ENCODE measurements around the gene MICAL1.
A peak's percentile ranks its signal among the peaks of the same experiment; 100 is the strongest.
"Not testable (repeated sequence)": the region's sequence is repeated elsewhere in the genome, so short reads cannot be mapped to it uniquely, and the experiment has no call there.

MICAL1 gene

GRCh38 chr6:109475625-109476024, 20.1 kb upstream of the MICAL1 start:
- no peak for DNase-seq (ENCODE audit: low read depth)

GRCh38 chr6:109474995-109475394, 19.4 kb upstream of the MICAL1 start:
- no peak for DNase-seq (ENCODE audit: low read depth)

- no peak for DNase-seq (ENCODE audit: low read depth)
Observed at GRCh38 chr6:109473120-109473519, 17.5 kb upstream of the MICAL1 start.

- no peak for DNase-seq (ENCODE audit: low read depth)
Observed at GRCh38 chr6:109472132-109472995, 16.8 kb upstream of the MICAL1 start.

DNA sequence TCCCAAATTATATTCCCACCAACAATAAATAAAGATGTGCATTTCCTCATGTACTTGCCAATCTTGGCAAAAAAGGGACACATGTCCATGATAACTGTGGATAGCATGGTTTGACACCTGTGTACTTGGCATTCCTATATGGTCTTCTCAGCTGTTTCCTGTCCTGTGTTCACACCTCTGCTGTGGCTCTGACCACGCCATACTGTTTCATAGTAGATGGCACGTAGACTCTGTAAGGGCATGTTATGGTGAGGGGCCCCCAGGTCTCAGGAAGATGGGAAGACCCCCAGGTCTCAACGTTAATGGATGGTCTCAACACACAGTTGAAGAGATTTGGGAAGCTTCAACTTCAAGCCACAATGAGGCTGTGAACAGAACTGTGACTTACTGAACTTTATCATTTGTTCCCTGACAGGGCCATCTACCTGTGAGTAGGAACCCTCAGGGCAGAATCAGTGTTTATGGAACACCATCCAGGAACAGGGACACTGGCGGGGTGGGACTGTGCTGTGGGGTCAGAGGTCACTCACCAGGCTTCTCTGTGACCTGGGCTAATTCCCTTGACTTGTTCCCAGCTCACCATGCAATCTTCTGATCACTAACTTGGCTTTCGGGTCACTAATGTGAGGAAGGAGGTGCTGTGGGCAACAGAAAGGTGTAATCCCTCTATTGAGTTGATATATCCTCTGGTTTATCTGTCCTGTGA, 15.7 kb upstream of the MICAL1 start:
- DNase-seq (ENCODE audit: low read depth): no peak

DNA sequence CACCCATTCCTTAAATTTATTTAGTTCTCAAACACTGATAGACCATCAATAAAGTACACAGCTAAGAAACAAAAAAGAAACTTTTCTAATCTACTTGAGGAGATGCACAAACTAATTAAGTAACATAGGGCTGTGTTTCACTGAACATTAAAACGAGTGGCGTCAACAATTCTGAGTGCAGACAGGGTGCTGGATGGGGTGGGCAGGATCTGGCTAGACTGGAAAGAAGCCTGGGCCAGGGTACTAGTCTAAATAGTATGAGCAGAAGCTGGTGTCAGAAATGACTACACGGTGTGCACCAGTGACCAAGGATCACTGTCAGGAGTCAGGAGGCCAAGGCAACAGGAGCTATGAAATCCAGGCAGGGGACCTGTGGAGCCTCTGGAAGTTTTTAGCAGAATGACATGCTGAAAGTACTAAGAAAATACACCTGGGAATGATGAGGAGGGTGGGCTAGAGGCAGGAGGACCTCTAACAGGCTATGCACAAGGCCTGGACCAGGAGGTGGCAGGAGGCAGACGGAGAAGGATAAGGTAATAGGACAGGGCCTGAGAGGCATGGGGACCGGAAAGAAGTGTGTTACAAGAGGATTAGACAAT, 14.1 kb upstream of the MICAL1 start:
- DNase-seq (ENCODE audit: low read depth): no peak

DNA sequence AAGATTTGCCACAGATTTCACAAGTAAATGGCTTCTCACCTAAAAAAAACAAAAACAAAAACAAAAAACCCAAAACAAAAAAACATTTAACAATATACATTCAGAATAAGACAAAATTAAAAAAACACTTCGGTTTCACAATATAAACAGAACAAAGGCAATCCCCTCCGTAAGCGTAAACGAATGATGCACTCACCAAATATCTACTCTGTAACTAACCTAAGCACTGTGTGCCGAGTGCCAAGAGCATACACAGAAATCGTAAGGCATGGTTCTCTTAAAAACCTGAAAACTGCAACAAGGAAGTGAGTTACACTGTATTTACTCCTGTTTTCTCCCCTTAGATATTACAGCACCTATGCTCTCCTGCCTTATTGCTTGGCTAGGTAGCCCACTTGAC, 12.1 kb upstream of the MICAL1 start:
- no peak for DNase-seq (ENCODE audit: low read depth)

DNA sequence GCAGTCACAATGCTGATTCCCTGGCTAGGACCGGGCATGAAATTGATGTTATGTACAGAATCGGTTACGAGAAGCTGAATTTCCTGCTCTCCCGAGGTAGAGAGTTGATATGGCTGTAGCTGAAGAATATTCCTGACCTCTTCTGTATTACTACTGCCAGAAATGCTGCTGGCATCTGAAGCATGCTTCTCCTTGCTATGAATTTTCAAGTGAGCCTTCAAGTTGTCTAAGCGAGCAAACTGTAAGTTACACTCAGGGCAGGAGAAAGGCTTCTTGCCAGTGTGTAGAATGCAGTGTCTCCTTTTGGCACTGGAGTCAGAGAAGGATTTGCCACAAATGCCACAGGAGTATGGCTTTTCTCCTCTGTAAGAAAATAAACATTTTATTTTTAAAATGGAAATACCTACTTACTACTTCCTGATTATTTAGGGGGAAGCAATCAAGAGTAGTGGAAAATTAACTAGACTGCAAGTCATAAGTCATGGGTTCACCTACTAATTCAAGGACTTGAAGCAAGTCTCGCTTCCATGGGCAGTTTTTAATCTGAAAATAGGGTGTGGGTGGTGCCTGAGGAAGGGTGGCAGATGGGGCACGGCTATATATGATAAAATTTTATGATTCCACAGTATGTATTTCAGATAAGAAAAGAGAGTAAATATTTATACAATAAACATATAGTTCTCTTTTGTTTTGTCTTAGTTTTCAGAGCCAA, 10.8 kb upstream of the MICAL1 start:
- DNase-seq (ENCODE audit: low read depth): no peak

DNA sequence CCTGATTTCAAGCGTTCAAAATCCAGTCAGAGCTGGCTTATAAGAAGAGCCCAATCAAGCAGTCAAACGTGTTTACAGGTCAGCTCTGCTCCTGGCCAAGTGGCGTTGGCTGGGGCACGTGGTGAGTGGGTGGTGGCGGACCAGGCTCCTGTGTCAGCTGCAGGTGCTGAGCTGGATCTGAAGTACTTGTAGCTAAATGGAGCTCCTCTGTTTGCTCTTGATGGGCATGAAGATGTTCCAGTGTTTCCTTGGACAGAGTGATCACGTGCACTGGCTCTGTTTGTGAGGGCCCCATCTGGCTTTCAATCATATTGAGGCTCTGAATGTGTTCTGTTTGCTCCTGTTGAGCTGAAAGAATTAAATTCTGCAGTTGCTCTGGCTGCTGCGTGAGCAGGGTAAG, 10.2 kb upstream of the MICAL1 start:
- no peak for DNase-seq (ENCODE audit: low read depth)

GRCh38 chr6:109461733-109462526, 6.4 kb upstream of the MICAL1 start:
- no peak for DNase-seq (ENCODE audit: low read depth)

- DNase-seq (ENCODE audit: low read depth): not testable (repeated sequence)
Observed at GRCh38 chr6:109461205-109461604, 5.6 kb upstream of the MICAL1 start.

GRCh38 chr6:109460161-109460829, 4.7 kb upstream of the MICAL1 start:
- DNase-seq (ENCODE audit: low read depth): no peak

- DNase-seq (ENCODE audit: low read depth): no peak
Observed at GRCh38 chr6:109458774-109459531, 3.4 kb upstream of the MICAL1 start.

DNA sequence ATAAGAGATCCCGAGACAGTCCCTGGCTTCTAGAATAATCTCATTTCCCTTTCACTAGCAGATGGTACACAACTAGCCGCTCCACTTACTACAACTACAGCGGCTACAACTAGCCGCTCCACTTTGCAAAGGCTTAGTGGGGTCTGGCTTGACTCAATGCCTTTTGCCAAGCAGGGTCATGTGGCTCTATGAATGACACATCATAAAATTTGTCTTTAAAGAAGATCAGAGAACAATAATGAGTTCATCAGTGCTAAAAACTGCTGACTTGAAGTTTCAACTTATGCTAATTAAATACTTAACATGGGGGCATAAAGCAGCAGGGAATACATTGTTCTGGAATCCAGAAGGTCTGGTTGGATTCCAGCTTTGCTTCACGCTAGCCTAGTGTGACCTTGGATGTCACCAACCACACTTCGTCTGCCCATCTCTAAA, 2.0 kb upstream of the MICAL1 start:
- DNase-seq (ENCODE audit: low read depth): no peak

DNA sequence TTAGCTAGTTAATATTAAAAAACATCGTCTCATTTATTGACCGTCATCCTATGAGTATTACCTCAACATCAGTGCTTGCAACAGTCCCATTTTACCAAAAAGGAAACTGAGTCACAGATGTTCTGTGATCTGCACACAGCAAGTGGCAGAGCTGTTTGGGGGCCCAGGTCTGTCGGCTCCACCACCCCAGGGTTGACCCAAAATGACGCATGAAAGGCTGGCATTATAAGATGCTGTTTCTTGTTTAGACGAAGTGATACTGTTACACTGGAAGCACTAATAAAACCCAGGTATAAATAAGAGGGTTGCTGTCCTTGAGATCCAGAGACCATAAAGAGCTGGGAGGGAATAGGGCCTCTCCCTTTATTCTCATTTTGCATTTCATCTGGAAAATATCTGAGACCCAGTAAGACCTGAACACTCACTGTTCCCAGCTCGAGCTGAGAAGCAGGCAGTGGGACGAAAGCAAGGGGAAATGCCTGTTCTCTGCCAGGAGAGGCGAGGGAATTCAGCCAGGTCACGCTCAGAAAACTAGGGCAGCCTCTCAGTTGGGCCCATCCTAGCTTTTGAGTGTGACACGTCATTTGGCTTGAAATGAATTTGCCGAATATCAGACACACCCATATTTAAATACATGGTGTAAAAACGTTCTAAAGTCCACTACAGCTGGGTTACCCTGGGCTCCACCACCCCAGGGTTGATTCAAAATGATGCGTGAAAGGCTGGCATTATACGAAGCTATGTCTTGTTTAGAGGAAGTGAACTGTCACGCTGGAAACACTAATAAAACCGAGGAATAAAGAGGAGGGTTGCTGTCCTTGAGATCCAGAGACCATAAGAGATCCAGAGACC, 1.4 kb upstream of the MICAL1 start:
- DNase-seq (ENCODE audit: low read depth): peak; percentile 81

DNA sequence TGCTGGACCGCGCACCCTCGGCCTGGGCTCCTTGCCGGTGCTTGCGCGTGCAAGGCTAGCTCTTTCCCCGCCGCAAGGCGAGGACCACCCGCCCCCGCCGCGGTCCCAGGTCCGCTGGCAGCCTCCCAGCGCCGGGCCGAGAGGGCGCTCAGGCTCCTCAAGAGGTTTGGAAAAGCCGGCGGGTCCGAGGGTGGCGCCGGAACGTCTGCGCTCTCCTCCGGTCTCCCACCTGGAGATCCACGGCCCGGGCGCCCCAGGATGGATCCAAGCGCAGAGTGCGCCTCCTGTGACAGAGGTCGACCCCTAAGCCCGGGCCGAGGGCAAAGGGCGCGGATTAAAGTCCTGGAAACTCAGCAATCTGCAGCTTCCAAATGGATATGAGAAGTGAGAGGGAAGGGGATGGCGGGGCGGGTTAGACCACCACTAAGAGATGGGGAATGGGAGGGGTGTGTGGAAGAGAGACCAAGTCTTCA, 575 bp upstream of the MICAL1 start:
- DNase-seq (ENCODE audit: low read depth): no peak

DNA sequence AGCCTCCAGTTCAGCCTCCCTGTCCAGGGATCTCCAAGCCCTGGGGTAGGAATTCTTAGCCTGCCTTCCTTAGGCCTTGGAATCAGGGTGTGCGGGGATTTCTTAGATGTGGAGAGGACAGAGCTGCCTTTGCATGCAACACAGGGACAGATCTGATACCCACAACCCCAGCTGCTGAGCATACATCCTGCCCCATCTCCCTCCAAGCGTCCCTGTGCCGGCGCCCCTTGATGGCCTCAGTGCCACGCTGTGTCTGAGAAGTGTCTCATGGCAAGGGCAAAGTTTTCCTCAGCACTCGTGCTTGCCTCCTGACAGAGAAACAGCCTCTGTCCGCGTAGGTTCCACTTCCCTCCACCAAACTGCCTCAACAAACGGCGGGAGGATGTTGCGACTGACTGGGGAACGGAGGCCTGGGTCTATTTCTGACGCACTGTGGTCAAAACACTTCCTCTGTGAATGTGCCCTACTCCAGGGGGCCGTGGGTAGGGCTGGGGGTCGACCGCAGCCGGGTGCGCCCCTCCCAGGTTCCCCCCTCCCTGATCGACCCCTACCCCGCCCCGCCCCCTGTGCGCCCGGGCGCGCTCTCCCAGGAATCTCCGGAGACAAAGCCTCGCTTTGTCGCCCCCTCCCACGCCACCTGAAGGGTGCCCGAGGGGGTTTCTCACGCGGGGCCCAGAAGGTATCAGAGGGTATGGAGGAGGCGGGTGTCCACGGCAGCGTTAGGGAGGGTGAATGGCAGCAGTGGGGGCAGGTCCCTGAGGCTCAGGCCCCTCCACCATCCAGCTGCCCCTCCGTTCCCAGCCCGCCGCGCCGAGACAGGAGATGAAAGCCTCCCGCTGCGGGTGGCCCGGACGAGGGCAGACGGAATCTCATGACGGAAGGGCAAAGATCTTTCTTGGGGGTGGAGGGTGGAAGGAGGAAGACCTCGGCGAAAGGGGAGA, 806 bp downstream of the MICAL1 start:
- DNase-seq (ENCODE audit: low read depth): no peak

Measured in GM04504 (cell line).